Measurements from ENCODE around the gene RNF8. TPM values are rescaled to one million over a fixed set of nuclear protein-coding genes. Genes with fewer than 3 reads are reported as not detected.

RNF8 gene
- total RNA-seq, 1 experiment from 2014 or later: 17.7 TPM

GRCh38 chr6:37406726-37407341 lies 53.1 kb downstream of the RNF8 start:
- ChIA-PET POLR2A (no interaction called here), CTCF (no interaction called here)
- no peaks in the 10 kb centered on the region for H3K4me1 ChIP-seq
- no peak overlapping the region for H3K4me3 ChIP-seq (ENCODE audit: low read depth, low read length)
- H3K9me3 ChIP-seq: no peaks in the 10 kb centered on the region
- H3K4me1 Mint-ChIP-seq (ENCODE audit: low read depth, unreplicated experiment): no peaks in the 10 kb centered on the region
- no peak for DNase-seq
- H3K9me3 Mint-ChIP-seq (ENCODE audit: unreplicated experiment): no peaks in the 10 kb centered on the region
- H3K36me3 ChIP-seq (ENCODE audit: control insufficient read depth, insufficient read depth, low read length): no peaks in the 10 kb centered on the region
- intact Hi-C loops (cut with micrococcal nuclease; ENCODE audit: unreplicated experiment): no loop called here
- no peaks in the 10 kb centered on the region for H3K27me3 ChIP-seq (replicated peaks; ENCODE audit: control insufficient read depth, insufficient read depth, low read length)
- TF ChIP-seq CTCF (IDR thresholded peaks at IDR 0.05; ENCODE audit: insufficient read depth in 1 of 2, low read depth in 1 of 2, low read length in 1 of 2, severe bottlenecking in 1 of 2, unreplicated experiment in 1 of 2): no peak
- no peak overlapping the region for H3K27ac Mint-ChIP-seq (ENCODE audit: unreplicated experiment)
- H3K27me3 Mint-ChIP-seq (ENCODE audit: insufficient read depth, unreplicated experiment): no peaks in the 10 kb centered on the region
- BruUV-seq (replicated peaks): no TSS peak
- no peak overlapping the region for H3K4me3 Mint-ChIP-seq (ENCODE audit: unreplicated experiment)
- H3K36me3 Mint-ChIP-seq (ENCODE audit: insufficient read depth, unreplicated experiment): no peaks in the 10 kb centered on the region

GRCh38 chr6:37407948-37408347 lies 54.2 kb downstream of the RNF8 start:
- DNase-seq: no peak

GRCh38 chr6:37409501-37409900 lies 55.7 kb downstream of the RNF8 start:
- ChIA-PET POLR2A (no interaction called here), CTCF (no interaction called here)
- Histone ChIP-seq H3K9me3 (no peaks in the 10 kb centered on the region), H3K4me1 (no peaks in the 10 kb centered on the region), H3K27me3 (replicated peaks; ENCODE audit: control insufficient read depth, insufficient read depth, low read length) (no peaks in the 10 kb centered on the region), H3K4me3 (ENCODE audit: low read depth, low read length) (no peak overlapping the region), H3K36me3 (ENCODE audit: control insufficient read depth, insufficient read depth, low read length) (no peaks in the 10 kb centered on the region)
- no peak for TF ChIP-seq CTCF (IDR thresholded peaks at IDR 0.05; ENCODE audit: insufficient read depth in 1 of 2, low read depth in 1 of 2, low read length in 1 of 2, severe bottlenecking in 1 of 2, unreplicated experiment in 1 of 2)
- Mint-ChIP-seq H3K36me3 (ENCODE audit: insufficient read depth, unreplicated experiment) (no peaks in the 10 kb centered on the region), H3K9me3 (ENCODE audit: unreplicated experiment) (no peaks in the 10 kb centered on the region), H3K4me1 (ENCODE audit: low read depth, unreplicated experiment) (no peaks in the 10 kb centered on the region), H3K27ac (ENCODE audit: unreplicated experiment) (no peak overlapping the region), H3K4me3 (ENCODE audit: unreplicated experiment) (no peak overlapping the region), H3K27me3 (ENCODE audit: insufficient read depth, unreplicated experiment) (no peaks in the 10 kb centered on the region)
- no TSS peak for BruUV-seq (replicated peaks)
- DNase-seq: no peak
- intact Hi-C loops (cut with micrococcal nuclease; ENCODE audit: unreplicated experiment): no loop called here

More at GRCh38 chr6:37407948-37408347, 54.2 kb downstream of the RNF8 start:
- Mint-ChIP-seq H3K36me3 (ENCODE audit: insufficient read depth, unreplicated experiment) (no peaks in the 10 kb centered on the region), H3K9me3 (ENCODE audit: unreplicated experiment) (no peaks in the 10 kb centered on the region), H3K4me1 (ENCODE audit: low read depth, unreplicated experiment) (no peaks in the 10 kb centered on the region), H3K4me3 (ENCODE audit: unreplicated experiment) (no peak overlapping the region), H3K27ac (ENCODE audit: unreplicated experiment) (no peak overlapping the region), H3K27me3 (ENCODE audit: insufficient read depth, unreplicated experiment) (no peaks in the 10 kb centered on the region)
- BruUV-seq (replicated peaks): no TSS peak
- no peaks in the 10 kb centered on the region for H3K36me3 ChIP-seq (ENCODE audit: control insufficient read depth, insufficient read depth, low read length)
- no peaks in the 10 kb centered on the region for H3K4me1 ChIP-seq
- H3K27me3 ChIP-seq (replicated peaks; ENCODE audit: control insufficient read depth, insufficient read depth, low read length): no peaks in the 10 kb centered on the region
- ChIA-PET POLR2A (no interaction called here), CTCF (no interaction called here)
- no peak for TF ChIP-seq CTCF (IDR thresholded peaks at IDR 0.05; ENCODE audit: insufficient read depth in 1 of 2, low read depth in 1 of 2, low read length in 1 of 2, severe bottlenecking in 1 of 2, unreplicated experiment in 1 of 2)
- intact Hi-C loops (cut with micrococcal nuclease; ENCODE audit: unreplicated experiment): no loop called here
- no peaks in the 10 kb centered on the region for H3K9me3 ChIP-seq
- no peak overlapping the region for H3K4me3 ChIP-seq (ENCODE audit: low read depth, low read length)

Data from Caco-2 (cell line).